T-helper 1 cell treated with Interleukin-12 subunit alpha and Interleukin-12 subunit beta and Interleukin-4 antibody, amounts not matched to agents 30 μg/mL and 1 μg/mL, for 36 hours (primary cell): ENCODE measurements around the gene RIPOR3.
"Not testable (repeated sequence)": the region's sequence is repeated elsewhere in the genome, so short reads cannot be mapped to it uniquely, and the experiment has no call there.

Experiments
- H3K27ac Mint-ChIP-seq: one replicate; pipeline ENCODE4 v1.8.0; 2021; ENCODE audit warnings: mild to moderate bottlenecking, mixed read lengths
- H3K27me3 Mint-ChIP-seq: one replicate; pipeline ENCODE4 v1.8.0; 2021; ENCODE audit warnings: low read depth, mixed read lengths
- H3K36me3 Mint-ChIP-seq: one replicate; pipeline ENCODE4 v1.8.0; 2021; ENCODE audit warnings: low read depth, mixed read lengths
- H3K4me1 Mint-ChIP-seq: one replicate; pipeline ENCODE4 v1.8.0; 2021; ENCODE audit warnings: low read depth, mixed read lengths
- H3K4me3 Mint-ChIP-seq: one replicate; pipeline ENCODE4 v1.8.0; 2021; ENCODE audit warnings: mild to moderate bottlenecking, moderate library complexity, mixed read lengths
- H3K9me3 Mint-ChIP-seq: one replicate; pipeline ENCODE4 v1.8.0; 2021; ENCODE audit warnings: mixed read lengths

RIPOR3 gene

DNA sequence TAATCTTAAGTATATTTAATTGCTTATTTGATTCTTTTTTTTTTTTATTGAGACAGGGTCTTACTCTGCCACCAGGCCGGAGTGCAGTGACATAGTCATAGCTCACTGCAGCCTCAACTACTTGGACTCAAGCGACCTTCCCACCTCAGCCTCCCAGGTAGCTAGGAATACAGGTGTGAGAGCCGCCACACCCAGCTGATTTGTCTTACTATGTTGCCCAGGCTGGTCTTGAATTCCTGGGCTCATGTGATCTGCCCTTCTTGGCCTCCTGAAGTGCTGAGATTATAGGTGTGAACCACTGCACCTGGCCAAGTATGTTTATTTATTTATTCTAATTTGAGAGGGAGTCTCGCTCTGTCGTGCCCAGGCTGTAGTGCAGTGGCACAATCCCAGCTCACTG lies 142.9 kb downstream of the RIPOR3 start:
- H3K9me3 Mint-ChIP-seq, result no peaks in the 10 kb centered on the region
- peaks cover 44% of the 10 kb centered on the region for H3K4me1 Mint-ChIP-seq
- no peak overlapping the region for H3K4me3 Mint-ChIP-seq
- peak overlapping the region; percentile 43 for H3K27ac Mint-ChIP-seq
- no peaks in the 10 kb centered on the region for H3K27me3 Mint-ChIP-seq
- peaks cover 26% of the 10 kb centered on the region for H3K36me3 Mint-ChIP-seq

DNA sequence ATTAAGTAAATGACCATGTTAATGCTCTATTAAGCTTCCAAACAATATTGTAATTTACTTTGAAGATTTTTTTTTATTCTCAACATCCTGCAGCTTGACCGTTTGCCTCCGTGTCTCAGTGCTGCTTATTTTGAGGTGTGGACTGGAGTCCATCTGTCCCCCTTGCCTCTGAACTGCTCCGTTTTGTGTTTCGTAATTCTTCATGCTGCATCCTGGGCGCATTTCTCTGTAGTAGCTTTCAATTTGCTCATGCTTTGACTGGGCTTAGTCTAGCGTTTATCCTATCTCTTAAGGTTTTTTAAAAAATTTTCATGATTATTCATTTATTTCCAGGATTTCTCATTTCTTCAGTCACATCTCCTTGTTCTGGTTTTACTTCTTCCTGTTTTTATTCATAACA lies 143.4 kb downstream of the RIPOR3 start:
- H3K27ac Mint-ChIP-seq, result peak overlapping the region; percentile 43
- H3K4me1 Mint-ChIP-seq, result peaks cover 46% of the 10 kb centered on the region
- H3K36me3 Mint-ChIP-seq, result peaks cover 28% of the 10 kb centered on the region
- H3K4me3 Mint-ChIP-seq, result peak overlapping the region; percentile 18
- no peaks in the 10 kb centered on the region for H3K27me3 Mint-ChIP-seq
- H3K9me3 Mint-ChIP-seq, result no peaks in the 10 kb centered on the region

DNA sequence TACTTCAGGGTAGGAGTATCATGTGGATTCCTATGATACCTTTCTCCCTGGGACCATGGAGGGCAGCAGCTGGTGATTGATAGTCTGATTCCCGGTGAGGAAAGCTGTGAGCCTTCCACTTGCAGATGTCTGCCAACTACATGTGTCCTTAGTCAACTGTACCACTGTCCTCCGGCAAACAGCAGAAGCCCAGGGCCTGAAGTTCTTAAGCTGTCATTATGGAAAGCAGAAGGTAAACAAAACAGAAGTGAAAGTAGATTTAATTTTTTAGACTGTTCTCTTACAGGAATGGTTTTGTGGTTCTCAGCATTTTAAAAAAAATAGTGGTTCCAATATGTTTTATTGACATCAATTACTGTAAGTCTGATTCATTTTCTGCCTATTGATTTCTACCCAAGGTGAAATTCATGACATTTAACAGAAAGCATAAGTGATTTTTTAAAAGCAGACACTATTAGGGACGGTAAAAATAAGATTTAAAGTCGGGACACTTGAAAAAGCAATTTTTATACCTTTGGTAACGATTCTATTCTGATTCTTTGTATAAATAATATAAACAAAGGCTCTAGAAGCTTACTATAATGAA lies 144.5 kb downstream of the RIPOR3 start:
- no peaks in the 10 kb centered on the region for H3K9me3 Mint-ChIP-seq
- H3K27me3 Mint-ChIP-seq, result no peaks in the 10 kb centered on the region
- peak overlapping the region; percentile 76 for H3K4me3 Mint-ChIP-seq
- peak overlapping the region; percentile 82 for H3K27ac Mint-ChIP-seq
- peaks cover 27% of the 10 kb centered on the region for H3K36me3 Mint-ChIP-seq
- H3K4me1 Mint-ChIP-seq, result peaks cover 56% of the 10 kb centered on the region

DNA sequence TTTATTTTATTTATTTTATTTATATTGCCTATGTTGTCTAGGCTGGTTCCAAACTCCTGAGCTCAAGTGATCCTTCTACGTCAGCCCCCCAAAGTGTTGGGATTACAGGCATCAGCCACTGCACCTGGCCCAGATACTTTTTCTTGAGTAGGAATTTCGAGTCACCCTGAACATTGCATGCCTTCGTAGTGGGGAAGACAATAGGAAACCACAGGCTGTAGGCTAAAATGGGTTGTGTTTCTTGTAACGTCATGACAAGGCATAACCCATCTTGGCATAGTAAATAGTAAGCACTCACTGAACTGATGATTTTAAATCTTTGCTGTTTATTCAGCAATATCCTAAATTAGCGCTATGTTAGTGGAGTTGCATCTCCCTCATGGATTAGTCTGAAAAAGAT lies 146.2 kb downstream of the RIPOR3 start:
- peak overlapping the region; percentile 30 for H3K4me3 Mint-ChIP-seq
- H3K4me1 Mint-ChIP-seq, result peaks cover 62% of the 10 kb centered on the region
- no peak overlapping the region for H3K27ac Mint-ChIP-seq
- peaks cover 32% of the 10 kb centered on the region for H3K36me3 Mint-ChIP-seq
- H3K9me3 Mint-ChIP-seq, result no peaks in the 10 kb centered on the region
- H3K27me3 Mint-ChIP-seq, result no peaks in the 10 kb centered on the region

DNA sequence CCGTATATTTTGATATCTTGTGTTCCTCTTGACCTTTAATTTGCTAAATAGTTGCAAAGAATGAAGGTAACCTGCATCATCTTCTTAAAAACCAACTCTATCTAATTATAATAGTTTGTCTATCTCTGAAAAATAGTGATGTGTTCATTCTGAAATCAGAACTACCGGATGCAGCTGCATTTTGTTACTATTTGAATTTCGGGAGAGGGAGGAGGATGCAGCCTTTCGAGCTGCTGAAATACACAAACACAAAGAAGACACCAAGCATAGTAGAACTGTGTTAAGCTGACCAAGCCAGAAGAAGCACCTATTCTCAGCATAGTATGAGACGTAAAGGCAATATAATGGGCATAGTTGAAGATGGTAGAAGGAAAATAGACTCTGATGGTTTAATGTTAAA lies 148.0 kb downstream of the RIPOR3 start:
- H3K27ac Mint-ChIP-seq, result no peak overlapping the region
- H3K36me3 Mint-ChIP-seq, result peaks cover 23% of the 10 kb centered on the region
- H3K4me1 Mint-ChIP-seq, result peaks cover 56% of the 10 kb centered on the region
- no peak overlapping the region for H3K4me3 Mint-ChIP-seq
- no peaks in the 10 kb centered on the region for H3K27me3 Mint-ChIP-seq
- no peaks in the 10 kb centered on the region for H3K9me3 Mint-ChIP-seq

DNA sequence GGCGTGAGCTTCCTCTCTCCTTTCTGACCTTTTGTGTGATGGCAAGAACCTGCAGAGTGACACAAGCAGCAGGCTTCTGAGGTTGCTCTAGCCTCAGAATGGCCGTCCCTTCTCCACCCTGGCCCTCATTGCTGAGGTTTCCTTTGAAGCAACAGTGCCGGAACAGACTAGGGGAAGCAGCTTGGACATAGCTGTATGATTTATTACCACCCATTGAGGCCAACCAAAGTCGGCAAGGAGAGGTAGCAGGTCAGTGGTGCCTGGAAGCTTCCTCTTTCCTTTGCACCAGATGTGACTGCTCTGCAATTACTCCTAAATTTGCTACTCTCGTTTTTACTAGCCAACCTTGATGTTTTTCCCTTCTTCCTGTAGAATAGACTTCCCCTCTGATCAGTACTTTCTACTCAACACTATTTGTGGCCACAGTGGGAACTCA lies 149.7 kb downstream of the RIPOR3 start:
- H3K27ac Mint-ChIP-seq, result no peak overlapping the region
- H3K4me1 Mint-ChIP-seq, result peaks cover 56% of the 10 kb centered on the region
- peaks cover 21% of the 10 kb centered on the region for H3K36me3 Mint-ChIP-seq
- H3K9me3 Mint-ChIP-seq, result no peaks in the 10 kb centered on the region
- H3K27me3 Mint-ChIP-seq, result no peaks in the 10 kb centered on the region
- H3K4me3 Mint-ChIP-seq, result no peak overlapping the region

DNA sequence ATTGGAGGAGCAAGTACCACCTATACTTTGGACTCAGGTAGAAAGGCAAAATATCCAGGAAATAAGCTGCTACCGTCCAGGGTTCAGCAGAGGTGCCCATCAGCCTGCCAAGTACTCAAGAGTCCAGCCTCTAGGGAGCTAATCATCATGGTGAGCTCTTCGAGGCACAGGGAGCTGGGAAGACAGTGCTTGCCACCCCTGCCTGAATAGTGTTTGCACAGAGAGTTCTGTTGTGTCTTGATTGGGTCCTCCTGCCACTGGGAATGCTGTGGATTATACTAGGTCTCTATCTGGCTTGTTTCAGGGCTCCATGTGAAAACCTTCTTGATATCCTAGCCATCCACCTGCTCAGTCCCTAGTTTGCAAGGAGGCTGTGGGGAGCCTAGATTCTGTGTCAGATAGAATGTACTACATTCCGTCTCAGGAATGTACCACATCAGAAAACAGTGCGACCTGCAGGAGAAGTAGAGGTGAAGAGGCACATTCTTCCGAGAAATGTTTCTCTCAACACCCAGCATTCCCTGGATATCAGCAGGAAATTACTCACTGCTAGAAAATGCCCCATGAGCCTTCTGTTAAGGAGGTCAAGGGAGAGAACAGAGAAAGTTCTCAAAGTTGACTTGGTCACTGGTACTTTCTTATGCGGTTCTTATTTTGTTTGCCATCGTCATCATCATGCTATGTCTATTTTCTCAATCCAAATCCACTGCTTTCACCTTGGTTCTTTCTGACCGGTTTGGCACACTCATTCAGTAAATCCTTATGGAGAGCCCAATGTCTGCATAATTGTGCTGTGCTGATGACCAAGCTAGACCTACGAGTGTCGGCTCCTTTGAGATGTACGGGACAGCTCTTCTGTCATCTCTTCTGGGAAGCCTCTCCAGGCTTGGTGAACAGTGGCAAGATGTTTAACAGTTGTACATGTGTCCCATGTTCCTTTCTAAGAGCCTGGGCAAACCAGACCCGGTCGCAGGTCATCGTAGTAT lies 150.4 kb downstream of the RIPOR3 start:
- no peak overlapping the region for H3K4me3 Mint-ChIP-seq
- no peak overlapping the region for H3K27ac Mint-ChIP-seq
- H3K36me3 Mint-ChIP-seq, result peaks cover 21% of the 10 kb centered on the region
- H3K9me3 Mint-ChIP-seq, result no peaks in the 10 kb centered on the region
- peaks cover 53% of the 10 kb centered on the region for H3K4me1 Mint-ChIP-seq
- no peaks in the 10 kb centered on the region for H3K27me3 Mint-ChIP-seq

DNA sequence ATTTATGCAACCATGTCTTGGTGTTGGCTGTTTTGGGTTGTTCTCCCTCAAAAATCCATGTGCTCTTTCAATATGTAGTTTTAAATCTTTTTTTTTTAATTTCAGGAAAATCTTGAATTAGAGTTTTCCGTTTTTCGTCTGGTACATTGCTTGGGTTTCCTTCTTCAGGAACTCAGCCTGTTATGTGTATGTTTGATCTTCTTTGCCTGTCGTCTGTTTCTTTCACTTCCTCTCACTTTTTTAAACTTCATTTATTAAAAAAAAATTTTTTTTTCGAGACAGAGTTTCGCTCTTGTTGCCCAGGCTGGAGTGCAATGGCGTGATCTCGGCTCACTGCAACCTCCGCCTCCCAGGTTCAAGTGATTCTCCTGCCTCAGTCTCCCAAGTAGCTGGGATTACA lies 151.5 kb downstream of the RIPOR3 start:
- Mint-ChIP-seq H3K4me1 (peaks cover 49% of the 10 kb centered on the region), H3K36me3 (peaks cover 24% of the 10 kb centered on the region)
- H3K27ac Mint-ChIP-seq, H3K4me3 Mint-ChIP-seq, H3K9me3 Mint-ChIP-seq, H3K27me3 Mint-ChIP-seq: not testable (repeated sequence)

DNA sequence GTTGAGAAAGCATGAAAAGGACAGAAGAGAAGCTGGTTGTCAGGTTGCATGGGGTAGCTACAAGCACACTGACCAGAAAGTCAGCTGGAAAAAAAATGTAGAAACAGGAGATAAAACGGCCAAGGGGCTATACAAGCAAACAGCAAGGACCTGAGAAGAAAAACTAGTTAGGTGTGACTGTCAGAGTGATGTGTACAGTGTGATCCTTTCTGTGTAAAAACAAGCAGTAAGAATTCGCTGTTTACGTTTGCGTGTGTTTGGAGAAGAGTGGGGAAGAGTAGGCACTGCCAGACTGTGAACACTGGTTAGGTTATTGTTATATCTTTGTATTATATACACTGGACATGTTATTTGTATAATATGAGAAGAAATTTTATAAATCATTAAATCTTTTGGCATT lies 153.1 kb downstream of the RIPOR3 start:
- Mint-ChIP-seq H3K4me1 (peaks cover 44% of the 10 kb centered on the region), H3K4me3 (no peak overlapping the region), H3K36me3 (peaks cover 20% of the 10 kb centered on the region), H3K27me3 (no peaks in the 10 kb centered on the region), H3K27ac (no peak overlapping the region), H3K9me3 (no peaks in the 10 kb centered on the region)

DNA sequence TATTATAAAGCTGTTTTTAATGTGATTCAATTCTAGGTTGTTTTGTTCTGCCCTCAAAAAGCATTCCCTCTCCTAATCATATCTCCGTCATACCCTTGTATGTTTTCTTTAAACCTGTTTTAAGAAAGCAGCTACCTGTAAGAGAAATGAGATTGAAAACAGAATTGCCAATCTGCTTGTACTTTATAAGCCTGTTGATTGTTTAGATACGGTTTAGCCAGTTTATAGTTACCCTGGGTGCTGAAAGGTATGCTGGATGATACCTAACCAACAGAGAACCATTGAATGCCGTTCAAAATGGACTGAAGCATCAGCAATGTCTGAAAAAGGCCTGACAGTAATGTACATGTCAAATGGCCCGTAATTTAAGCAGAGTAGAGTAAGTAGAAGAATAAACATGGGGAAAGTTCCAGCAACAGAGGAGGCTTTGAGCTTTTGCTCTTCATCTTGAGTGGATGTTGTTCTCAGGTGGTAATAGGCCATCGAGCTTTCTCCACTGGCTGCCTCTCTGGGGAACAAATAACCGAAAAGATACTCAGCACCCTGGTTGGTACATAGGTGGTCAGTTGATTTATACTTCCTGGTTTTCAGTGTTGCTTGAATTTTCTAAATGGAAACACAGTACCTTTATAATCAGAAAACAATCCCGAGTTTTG lies 153.7 kb downstream of the RIPOR3 start:
- Mint-ChIP-seq H3K9me3 (no peaks in the 10 kb centered on the region), H3K27ac (no peak overlapping the region), H3K27me3 (no peaks in the 10 kb centered on the region), H3K36me3 (peaks cover 19% of the 10 kb centered on the region), H3K4me3 (no peak overlapping the region), H3K4me1 (peaks cover 43% of the 10 kb centered on the region)

DNA sequence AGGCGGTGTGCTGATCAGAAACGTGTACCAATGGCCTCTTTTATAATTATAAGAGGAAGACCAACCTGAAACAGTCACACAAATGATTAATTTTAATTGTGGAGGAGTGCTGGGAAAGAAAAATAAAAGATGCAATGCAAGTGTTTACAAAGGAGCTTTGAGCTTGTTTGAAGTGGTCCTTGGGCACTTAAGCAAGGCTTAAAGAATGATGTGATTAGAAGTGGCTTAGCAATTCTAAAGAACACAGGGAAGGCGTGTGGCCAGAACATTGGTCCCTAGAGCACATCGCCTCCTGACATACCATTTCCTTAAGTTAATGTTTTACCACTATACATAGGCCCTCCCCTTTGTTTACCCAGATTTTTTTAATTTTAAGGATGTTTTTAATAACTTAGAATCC lies 155.0 kb downstream of the RIPOR3 start:
- no peak overlapping the region for H3K27ac Mint-ChIP-seq
- no peaks in the 10 kb centered on the region for H3K9me3 Mint-ChIP-seq
- H3K4me3 Mint-ChIP-seq, result no peak overlapping the region
- H3K36me3 Mint-ChIP-seq, result peaks cover 15% of the 10 kb centered on the region
- H3K27me3 Mint-ChIP-seq, result no peaks in the 10 kb centered on the region
- peaks cover 35% of the 10 kb centered on the region for H3K4me1 Mint-ChIP-seq
